NCI-H2196 (cell line): ENCODE results near the gene KLHL25.

ENCODE experiments used
- DNase-seq: peaks from one replicate; lab custom pipeline; 2025; ENCODE audit not compliant: unreplicated experiment; lab: John Stamatoyannopoulos, UW

Gene KLHL25

DNA sequence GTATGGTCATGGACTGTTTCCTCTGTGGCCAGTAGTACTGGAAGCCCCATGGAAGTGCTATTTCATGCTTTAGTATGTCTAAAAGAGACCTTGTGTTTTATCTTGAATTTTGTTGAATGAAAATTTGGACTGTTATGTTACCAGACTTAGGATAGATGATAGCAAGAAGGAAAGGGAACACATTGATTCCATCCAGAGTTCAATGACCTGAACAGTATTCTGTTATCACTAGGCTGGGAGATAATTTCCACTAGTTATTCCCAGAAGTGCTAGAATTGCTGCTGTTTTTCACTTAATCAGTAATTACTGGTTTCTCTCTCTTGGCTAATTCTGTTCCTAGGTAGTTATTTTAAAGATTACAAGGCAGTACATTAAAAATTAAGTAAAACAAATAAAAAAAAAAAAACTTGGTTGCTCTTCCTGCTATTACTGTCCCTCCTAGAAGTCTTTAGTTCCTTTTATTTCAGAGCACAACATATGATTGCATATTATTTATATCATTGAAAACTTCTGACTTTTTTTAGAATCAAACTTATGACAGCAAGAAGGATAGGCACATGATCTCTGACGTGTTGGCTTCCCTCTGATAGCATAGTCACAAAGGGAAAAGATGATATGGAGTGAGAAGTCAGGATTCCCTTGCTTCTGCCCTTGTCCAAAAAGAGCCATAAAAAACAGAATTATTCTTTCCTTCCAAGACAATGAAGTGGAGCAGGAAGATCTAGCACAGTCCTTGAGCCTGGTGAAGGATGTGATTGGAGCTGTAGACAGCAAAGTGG is 72.2 kb downstream of the KLHL25 start:
- no peak for DNase-seq

DNA sequence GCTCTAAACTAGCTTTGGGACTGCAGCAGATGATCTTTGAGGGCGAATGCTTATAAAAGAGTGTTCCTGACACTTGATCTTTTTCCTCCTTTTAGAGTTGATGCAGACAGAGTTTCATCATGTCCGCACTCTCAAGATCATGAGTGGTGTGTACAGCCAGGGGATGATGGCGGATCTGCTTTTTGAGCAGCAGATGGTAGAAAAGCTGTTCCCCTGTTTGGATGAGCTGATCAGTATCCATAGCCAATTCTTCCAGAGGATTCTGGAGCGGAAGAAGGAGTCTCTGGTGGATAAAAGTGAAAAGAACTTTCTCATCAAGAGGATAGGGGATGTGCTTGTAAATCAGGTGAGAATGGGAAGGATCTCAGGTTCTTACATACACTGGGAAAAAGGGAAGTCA is 75.7 kb downstream of the KLHL25 start:
- DNase-seq: no peak

DNA sequence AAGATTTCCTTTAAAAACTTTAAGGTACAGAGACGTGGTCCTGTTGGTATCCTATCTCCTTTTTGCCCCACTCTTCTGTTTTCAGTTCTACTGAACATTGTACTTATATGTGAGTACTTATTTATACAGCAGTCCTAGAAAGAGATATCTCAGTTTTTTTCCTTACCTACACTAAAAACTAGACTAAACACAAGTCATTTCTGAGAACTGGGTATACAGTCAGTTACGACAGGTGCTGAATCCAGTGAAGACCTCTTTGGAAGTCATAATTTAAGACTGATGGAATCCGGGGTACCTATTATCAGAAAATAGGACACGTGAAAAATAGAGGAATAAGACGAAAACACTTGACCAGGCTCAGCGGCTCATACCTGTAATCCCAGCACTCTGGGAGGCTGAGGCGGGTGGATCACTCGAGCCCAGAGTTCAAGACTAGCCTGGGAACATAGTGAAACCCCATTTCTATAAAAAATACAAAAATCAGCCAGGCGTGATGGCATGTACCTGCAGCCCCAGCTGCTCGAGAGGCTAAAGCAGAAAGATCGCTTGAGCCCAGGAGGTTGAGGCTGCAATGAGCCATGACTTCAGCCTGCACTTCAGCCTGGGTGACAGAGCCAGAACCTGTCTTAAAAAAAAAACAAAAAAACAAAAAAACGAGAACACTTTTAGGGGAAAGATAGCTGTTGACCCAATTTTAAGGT is 76.3 kb downstream of the KLHL25 start:
- DNase-seq: no peak

DNA sequence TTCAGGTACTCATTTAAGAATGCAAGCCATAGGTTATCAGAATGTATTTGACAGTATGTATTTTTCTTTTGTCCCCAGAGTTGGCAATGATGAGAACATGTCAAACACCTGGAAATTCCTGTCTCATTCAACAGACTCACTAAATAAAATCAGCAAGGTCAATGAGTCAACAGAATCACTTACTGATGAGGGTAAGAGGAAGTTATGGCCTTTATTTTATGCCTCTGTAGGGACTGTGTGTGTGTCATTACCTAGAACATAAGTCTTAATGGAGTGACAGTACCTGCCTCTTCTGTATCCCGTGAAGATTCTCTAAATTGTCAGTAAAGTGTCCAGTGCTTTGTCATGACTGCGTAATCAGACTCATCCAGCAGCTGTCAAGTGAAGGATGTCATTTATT is 77.5 kb downstream of the KLHL25 start:
- DNase-seq: no peak

DNA sequence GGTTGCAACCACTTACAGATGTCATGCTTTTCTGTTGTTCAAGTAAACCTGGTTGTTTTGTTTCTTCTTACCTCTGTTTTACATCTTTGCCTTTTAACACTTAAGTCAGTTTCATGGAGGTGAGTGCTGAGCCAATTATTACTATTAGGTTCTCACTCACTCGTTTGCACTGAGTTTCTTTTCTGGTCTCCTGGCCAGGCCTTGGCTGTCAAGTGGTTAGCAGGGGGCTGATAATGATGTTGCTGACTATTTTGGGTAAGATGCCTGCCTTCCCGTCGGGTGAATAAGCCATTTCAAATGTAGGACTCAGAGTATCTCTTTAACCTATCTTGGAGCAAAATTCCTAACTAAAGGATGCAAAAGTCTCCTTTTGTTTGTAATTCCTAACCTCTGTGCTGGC is 78.5 kb downstream of the KLHL25 start:
- DNase-seq: no peak

DNA sequence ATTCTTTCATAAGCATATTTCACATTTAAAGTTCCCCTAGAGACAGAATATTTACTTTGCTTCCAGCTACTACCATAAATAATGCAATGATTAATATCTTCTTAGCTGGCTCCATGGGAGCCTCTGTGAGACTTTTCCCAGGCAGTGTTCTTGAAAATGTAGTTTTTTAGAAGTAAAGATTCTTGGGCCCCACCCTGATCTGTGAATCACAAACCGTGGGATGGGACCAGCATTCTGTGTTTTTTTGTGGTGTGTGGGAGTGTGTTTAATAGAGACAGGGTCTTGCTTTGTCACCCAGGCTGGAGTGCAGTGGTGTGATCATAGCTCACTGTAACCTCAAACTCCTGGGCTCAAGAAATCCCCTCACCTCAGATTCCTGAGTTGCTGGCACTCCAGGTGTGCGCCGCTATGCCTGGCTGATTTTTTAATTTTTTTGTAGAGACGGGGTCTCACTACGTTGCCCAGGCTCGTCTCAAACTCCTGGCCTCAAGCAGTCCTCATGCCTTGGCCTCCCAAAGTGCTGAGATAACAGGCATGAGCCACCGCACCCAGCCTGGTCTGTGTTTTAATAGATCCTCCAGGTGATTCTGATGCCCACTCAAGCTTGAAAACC is 83.0 kb downstream of the KLHL25 start:
- no peak for DNase-seq

DNA sequence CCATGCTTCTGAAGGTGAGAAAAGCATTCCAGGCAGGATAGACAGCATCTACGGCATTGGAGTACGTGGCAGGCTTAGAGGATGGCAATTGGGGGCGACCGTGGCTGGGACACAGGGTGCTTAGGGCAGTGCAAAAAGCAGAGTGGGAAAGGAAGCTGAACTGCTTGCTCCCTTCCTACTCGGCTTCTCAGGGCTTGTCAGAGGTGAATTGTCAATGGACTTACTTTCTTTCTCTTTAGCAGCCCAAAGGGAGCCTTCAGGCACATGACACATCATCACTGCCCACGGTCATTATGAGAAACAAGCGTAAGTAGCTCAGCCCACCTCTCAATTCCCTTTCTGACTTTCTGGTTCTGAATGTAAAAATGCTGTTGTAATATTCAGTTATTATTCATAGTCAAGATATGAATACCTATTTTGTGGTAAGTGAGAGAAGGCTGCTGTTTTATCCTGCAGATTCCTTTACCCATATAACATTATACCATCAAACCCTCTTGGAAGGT is 84.3 kb downstream of the KLHL25 start:
- no peak for DNase-seq
